KMS-11 (cell line): ENCODE data around the gene RAB8B.
A peak's percentile ranks its signal among the peaks of the same experiment; 100 is the strongest.

Experiments
- H2AFZ ChIP-seq: fragments of 200-600 bp; sonication (generic); 2 replicates; pipeline ENCODE4 v1.6.1; 2016; ENCODE audit warnings: antibody characterized with exemption, mixed run types, low read depth
- H3K27ac ChIP-seq: fragments of 200-600 bp; sonication (generic); 2 replicates; pipeline ENCODE4 v1.6.1; 2016; ENCODE audit warnings: mild to moderate bottlenecking, mixed run types
- H3K27me3 ChIP-seq: fragments of 200-600 bp; sonication (generic); 2 replicates; pipeline ENCODE4 v1.6.1; 2017; ENCODE audit warnings: mild to moderate bottlenecking, low read depth, mixed run types, moderate library complexity; ENCODE audit not compliant: insufficient read depth
- H3K36me3 ChIP-seq: fragments of 200-600 bp; sonication (generic); 2 replicates; pipeline ENCODE4 v1.6.1; 2017; ENCODE audit warnings: mild to moderate bottlenecking, mixed run types; ENCODE audit not compliant: insufficient read depth
- H3K4me1 ChIP-seq: fragments of 200-600 bp; sonication (generic); 2 replicates; pipeline ENCODE4 v1.6.1; 2016; ENCODE audit warnings: mild to moderate bottlenecking, low read depth, mixed run types; ENCODE audit not compliant: poor library complexity, severe bottlenecking
- H3K4me2 ChIP-seq: fragments of 200-600 bp; sonication (generic); 2 replicates; pipeline ENCODE4 v1.7.0; 2016; ENCODE audit warnings: mild to moderate bottlenecking, mixed run types
- H3K4me3 ChIP-seq: fragments of 200-600 bp; sonication (generic); IDR thresholded peaks from 2 replicates; pipeline ENCODE4 v1.6.1; 2017; ENCODE audit warnings: low read depth, low read length, mixed read lengths; ENCODE audit not compliant: insufficient read depth
- H3K79me2 ChIP-seq: fragments of 200-600 bp; sonication (generic); 2 replicates; pipeline ENCODE4 v1.6.1; 2016; ENCODE audit warnings: low read depth, mixed run types; ENCODE audit not compliant: insufficient read depth
- H3K9ac ChIP-seq: fragments of 200-600 bp; sonication (generic); 2 replicates; pipeline ENCODE4 v1.6.1; 2016; ENCODE audit warnings: mild to moderate bottlenecking, mixed run types
- H4K20me1 ChIP-seq: fragments of 200-600 bp; sonication (generic); 2 replicates; pipeline ENCODE4 v1.6.1; 2016; ENCODE audit warnings: mild to moderate bottlenecking, mixed run types; ENCODE audit not compliant: insufficient read depth
- CTCF ChIP-seq: fragments of 200-600 bp; sonication (generic); conservative IDR thresholded peaks from 2 replicates; pipeline ENCODE4 v1.6.1; 2017; ENCODE audit warnings: low read depth, mild to moderate bottlenecking, antibody characterized with exemption, low read length, moderate library complexity, mixed read lengths

Gene RAB8B

DNA sequence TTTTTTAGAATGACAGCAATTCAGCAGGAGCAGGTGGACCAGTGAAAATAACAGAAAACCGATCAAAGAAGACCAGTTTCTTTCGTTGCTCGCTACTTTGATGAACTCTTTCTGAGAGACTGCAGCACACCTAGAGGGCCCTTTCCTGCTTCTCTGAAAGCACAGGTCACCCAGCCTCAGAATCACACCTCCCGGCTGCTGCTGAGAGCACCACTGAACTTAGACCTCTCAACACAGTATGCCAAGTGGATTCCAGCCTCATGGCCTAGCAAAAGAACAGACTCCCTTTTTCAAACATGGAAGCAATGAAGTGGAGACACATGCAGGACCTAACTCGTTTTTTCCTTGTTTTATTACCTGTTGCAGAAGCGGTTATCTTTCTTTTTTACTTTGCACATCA, 74.1 kb downstream of the RAB8B start:
- no peak overlapping the region for H3K9ac ChIP-seq
- no peak overlapping the region for H3K4me2 ChIP-seq
- no peak overlapping the region for H3K27ac ChIP-seq
- no peak for TF ChIP-seq CTCF
- H3K4me1 ChIP-seq, result no peaks in the 10 kb centered on the region
- no peaks in the 10 kb centered on the region for H3K79me2 ChIP-seq
- H4K20me1 ChIP-seq, result no peaks in the 10 kb centered on the region
- H3K4me3 ChIP-seq, result no peak overlapping the region
- H3K27me3 ChIP-seq, result no peaks in the 10 kb centered on the region
- no peak overlapping the region for H2AFZ ChIP-seq
- H3K36me3 ChIP-seq, result no peaks in the 10 kb centered on the region

- no peak overlapping the region for H2AFZ ChIP-seq
- H3K4me2 ChIP-seq, result no peak overlapping the region
- H3K36me3 ChIP-seq, result no peaks in the 10 kb centered on the region
- H3K27me3 ChIP-seq, result no peaks in the 10 kb centered on the region
- no peak overlapping the region for H3K27ac ChIP-seq
- H3K79me2 ChIP-seq, result no peaks in the 10 kb centered on the region
- no peaks in the 10 kb centered on the region for H3K4me1 ChIP-seq
- no peak overlapping the region for H3K4me3 ChIP-seq
- H3K9ac ChIP-seq, result no peak overlapping the region
- H4K20me1 ChIP-seq, result no peaks in the 10 kb centered on the region
- no peak for TF ChIP-seq CTCF
These were observed 75.4 kb downstream of the RAB8B start for GRCh38 chr15:63264688-63265293.

- no peak for TF ChIP-seq CTCF
- Histone ChIP-seq H3K27me3 (no peaks in the 10 kb centered on the region), H3K4me2 (no peak overlapping the region), H4K20me1 (no peaks in the 10 kb centered on the region), H3K27ac (no peak overlapping the region), H3K4me3 (no peak overlapping the region), H3K4me1 (peaks cover 5% of the 10 kb centered on the region), H3K9ac (no peak overlapping the region), H3K36me3 (no peaks in the 10 kb centered on the region), H3K79me2 (no peaks in the 10 kb centered on the region), H2AFZ (no peak overlapping the region)
These were observed 85.0 kb downstream of the RAB8B start for GRCh38 chr15:63274427-63274826.

- no peak overlapping the region for H3K4me3 ChIP-seq
- no peaks in the 10 kb centered on the region for H3K79me2 ChIP-seq
- no peak for TF ChIP-seq CTCF
- peak overlapping the region; percentile 90 for H2AFZ ChIP-seq
- H3K4me1 ChIP-seq, result peaks cover 5% of the 10 kb centered on the region
- peak overlapping the region; percentile 78; the same call in 1 of the 2 replicates for H3K9ac ChIP-seq
- no peaks in the 10 kb centered on the region for H3K36me3 ChIP-seq
- H3K4me2 ChIP-seq, result peak overlapping the region; percentile 52
- no peaks in the 10 kb centered on the region for H4K20me1 ChIP-seq
- no peaks in the 10 kb centered on the region for H3K27me3 ChIP-seq
- no peak overlapping the region for H3K27ac ChIP-seq
These were observed 87.1 kb downstream of the RAB8B start for GRCh38 chr15:63276342-63277037.
